ENCODE results near the gene KY. TPM values are rescaled to one million over a fixed set of nuclear protein-coding genes. Genes with fewer than 3 reads are reported as not detected.

KY gene
- total RNA-seq, 2 donors from 2014 or later, result not detected

- H3K36me3 Mint-ChIP-seq, result peaks cover 15 to 17% of the 10 kb centered on the region in 2 donors
- H3K27ac Mint-ChIP-seq, result no peak overlapping the region
- ATAC-seq (no peak), DNase-seq (ENCODE audit: low spot score in 2 of 2) (no peak)
- peaks cover 30% of the 10 kb centered on the region in 2 donors for H3K9me3 Mint-ChIP-seq
Measured at GRCh38 chr3:134677987-134678308, 27.1 kb upstream of the KY start.

DNA sequence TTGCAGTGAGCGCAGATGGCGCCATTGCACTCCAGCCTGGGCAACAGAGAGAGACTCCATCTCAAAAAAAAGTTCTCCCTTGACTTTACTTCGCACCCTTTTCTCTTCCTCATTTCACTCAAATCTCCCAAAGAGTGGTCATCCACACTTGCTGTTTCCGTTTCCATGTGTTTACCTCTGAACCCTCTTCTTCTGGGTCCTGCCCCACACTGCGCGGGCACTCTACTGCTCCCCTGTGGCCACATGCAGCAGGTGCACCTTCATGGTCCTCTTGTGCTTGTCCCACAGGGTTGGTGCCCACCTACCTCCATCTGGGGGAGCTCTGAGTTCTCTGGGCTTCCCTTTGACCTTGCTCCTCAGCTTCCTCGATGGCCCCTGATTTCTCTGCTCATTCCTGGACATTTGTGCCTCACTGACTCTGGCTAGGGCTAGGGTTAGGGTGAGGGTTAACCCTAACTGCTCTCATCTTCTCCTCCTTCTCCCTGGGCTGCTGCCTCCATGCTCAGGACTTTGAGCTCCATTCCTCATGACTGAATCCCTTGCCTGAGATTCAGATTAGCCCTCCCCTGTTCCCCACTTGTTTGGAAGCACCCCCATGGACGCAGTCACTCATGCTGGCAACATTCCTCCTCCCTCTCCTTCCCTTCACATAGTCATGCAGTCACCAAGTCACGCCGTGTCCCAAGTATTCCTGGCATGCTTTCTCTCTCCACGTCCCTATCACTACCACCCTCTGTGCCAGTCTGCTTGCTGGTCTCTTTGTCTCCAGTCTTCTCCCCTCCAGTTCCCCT, 26.6 kb upstream of the KY start:
- H3K9me3 Mint-ChIP-seq, result peaks cover 35 to 36% of the 10 kb centered on the region in 2 donors
- no peak overlapping the region for H3K27ac Mint-ChIP-seq
- peak in 1 of 2 donors; percentile 52 for ATAC-seq
- DNase-seq (ENCODE audit: low spot score in 2 of 2), result peak in 1 of 2 donors; percentile 10
- peaks cover 19 to 20% of the 10 kb centered on the region in 2 donors for H3K36me3 Mint-ChIP-seq

GRCh38 chr3:134675726-134676256, 25.0 kb upstream of the KY start:
- peaks cover 19 to 20% of the 10 kb centered on the region in 2 donors for H3K36me3 Mint-ChIP-seq
- peaks cover 36 to 39% of the 10 kb centered on the region in 2 donors for H3K9me3 Mint-ChIP-seq
- no peak for ATAC-seq
- H3K27ac Mint-ChIP-seq, result no peak overlapping the region
- DNase-seq (ENCODE audit: low spot score in 2 of 2), result no peak

DNA sequence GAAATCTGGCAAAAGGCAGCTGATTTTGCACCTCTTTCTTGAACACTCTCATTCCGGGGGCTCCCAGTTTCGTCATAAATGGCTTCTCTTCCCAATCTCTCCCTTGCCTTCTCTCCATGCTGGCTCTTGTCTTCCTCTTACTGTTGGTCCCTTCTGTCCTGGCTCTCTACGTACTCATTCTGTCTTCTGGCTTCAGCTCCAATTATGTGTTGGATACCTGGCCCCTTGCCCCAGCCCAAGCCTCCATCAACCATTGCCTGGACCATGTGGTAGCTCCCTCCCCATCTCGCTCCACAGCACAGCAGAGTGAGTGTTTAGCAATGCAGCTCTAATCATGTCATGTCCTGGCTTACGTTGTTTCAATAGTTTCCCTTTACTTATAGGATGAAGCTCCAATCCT, 21.7 kb upstream of the KY start:
- no peak for DNase-seq (ENCODE audit: low spot score in 2 of 2)
- H3K36me3 Mint-ChIP-seq, result peaks cover 19 to 20% of the 10 kb centered on the region in 2 donors
- no peak overlapping the region for H3K27ac Mint-ChIP-seq
- ATAC-seq, result no peak
- peaks cover 29 to 40% of the 10 kb centered on the region in 2 donors for H3K9me3 Mint-ChIP-seq

DNA sequence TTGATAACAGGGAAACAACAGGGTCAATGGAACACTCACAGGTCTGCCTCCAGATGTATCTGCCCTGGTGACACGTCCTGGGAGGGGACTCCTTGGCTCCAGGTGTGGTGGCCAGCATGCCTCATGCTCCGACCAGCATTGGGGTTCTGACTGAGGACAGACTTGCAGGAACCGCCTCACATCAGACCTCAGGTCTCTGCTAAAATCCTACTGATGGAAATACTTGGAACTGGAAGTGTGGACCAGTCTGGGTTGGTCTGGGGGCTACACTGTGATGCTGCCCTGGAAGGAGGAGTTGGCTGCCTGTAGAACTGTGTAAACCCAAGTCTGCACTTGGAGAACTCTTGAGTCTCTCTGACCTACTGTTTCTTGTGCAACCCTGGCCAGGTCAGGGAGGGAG, 17.1 kb upstream of the KY start:
- ATAC-seq (no peak), DNase-seq (ENCODE audit: low spot score in 2 of 2) (no peak)
- Mint-ChIP-seq H3K36me3 (peaks cover 2 to 5% of the 10 kb centered on the region in 2 donors), H3K9me3 (peaks cover 6 to 11% of the 10 kb centered on the region in 2 donors), H3K27ac (no peak overlapping the region)

- Mint-ChIP-seq H3K27ac (no peak overlapping the region), H3K36me3 (no peaks in the 10 kb centered on the region), H3K9me3 (peaks cover under 1 to 6% of the 10 kb centered on the region in 2 donors)
- no peak for DNase-seq (ENCODE audit: low spot score in 2 of 2)
- no peak for ATAC-seq
Measured at GRCh38 chr3:134667406-134667805, 16.6 kb upstream of the KY start.

DNA sequence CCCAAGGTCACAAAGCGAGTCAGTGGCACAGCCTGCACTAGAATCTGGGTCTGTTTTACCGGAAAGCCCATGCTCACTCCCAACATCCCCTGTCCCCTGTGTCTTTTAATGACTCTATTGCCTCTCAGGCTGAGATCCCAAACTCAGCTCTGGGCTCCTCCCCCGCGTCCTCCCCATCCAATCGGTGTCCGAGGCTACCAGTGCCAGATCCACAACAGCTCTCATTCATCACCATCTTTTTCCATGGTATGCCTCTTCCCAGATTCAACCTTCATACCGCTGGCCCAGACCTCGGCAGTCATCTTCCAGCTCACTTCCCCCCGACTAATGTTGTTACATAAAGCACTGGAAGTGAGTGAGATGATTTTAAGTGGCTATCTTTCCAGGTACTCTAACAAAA, 16.1 kb upstream of the KY start:
- Mint-ChIP-seq H3K27ac (no peak overlapping the region), H3K9me3 (peaks cover 0 to 4% of the 10 kb centered on the region in 2 donors), H3K36me3 (no peaks in the 10 kb centered on the region)
- ATAC-seq, result no peak
- DNase-seq (ENCODE audit: low spot score in 2 of 2), result no peak

GRCh38 chr3:134666466-134666865, 15.6 kb upstream of the KY start:
- DNase-seq (ENCODE audit: low spot score in 2 of 2), result no peak
- no peak for ATAC-seq
- Mint-ChIP-seq H3K9me3 (peaks cover 1 to 4% of the 10 kb centered on the region in 2 donors), H3K36me3 (no peaks in the 10 kb centered on the region), H3K27ac (no peak overlapping the region)

DNA sequence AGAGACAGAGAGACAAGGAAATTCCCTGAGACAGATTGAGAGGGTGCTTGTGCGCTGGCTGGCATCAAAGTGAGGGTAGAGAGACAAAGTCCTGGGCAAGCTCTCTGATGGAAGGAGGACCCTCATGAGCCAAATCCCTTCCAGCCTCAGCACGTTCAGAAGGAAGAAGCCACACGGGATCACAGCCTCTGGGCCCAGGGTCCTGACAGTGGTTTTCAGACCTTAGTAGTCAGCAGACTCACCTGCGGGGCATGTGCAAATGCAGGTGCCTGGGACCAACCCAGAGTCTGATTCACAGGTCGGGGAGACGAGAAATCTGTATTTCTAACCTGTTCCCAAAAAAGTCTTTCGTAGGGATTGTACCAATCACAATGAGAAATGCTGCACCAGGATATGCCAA, 15.2 kb upstream of the KY start:
- ATAC-seq (no peak), DNase-seq (ENCODE audit: low spot score in 2 of 2) (no peak)
- no peak overlapping the region for H3K27ac Mint-ChIP-seq
- H3K36me3 Mint-ChIP-seq, result no peaks in the 10 kb centered on the region
- peaks cover 4 to 5% of the 10 kb centered on the region in 2 donors for H3K9me3 Mint-ChIP-seq

DNA sequence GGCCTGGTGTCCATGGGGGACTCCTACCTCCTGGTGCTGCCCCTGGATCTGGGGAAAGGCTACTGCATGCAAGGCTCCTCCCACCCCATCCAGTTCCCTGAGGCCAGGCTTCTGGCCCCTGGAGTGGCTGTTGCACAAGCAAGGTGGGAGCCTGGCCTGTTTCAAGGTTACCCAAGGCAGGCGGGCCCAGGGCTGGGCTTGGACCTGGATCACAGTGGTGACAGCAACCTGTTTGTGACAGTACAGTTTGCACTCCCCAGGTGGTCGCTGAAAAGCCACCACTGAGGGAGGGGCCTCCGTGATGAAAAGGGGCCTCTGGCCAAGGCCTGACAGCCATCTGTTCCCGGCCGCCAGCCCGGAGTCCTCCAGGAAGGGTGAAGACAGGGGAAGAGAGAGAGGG, 14.4 kb upstream of the KY start:
- peaks cover 0 to 5% of the 10 kb centered on the region in 2 donors for H3K9me3 Mint-ChIP-seq
- H3K27ac Mint-ChIP-seq, result no peak overlapping the region
- DNase-seq (ENCODE audit: low spot score in 2 of 2) (no peak), ATAC-seq (no peak)
- H3K36me3 Mint-ChIP-seq, result no peaks in the 10 kb centered on the region

- H3K27ac Mint-ChIP-seq, result no peak overlapping the region
- ATAC-seq (no peak), DNase-seq (ENCODE audit: low spot score in 2 of 2) (no peak)
- no peaks in the 10 kb centered on the region for H3K36me3 Mint-ChIP-seq
- peaks cover 0 to 5% of the 10 kb centered on the region in 2 donors for H3K9me3 Mint-ChIP-seq
Measured at GRCh38 chr3:134663721-134664456, 13.1 kb upstream of the KY start.

- Mint-ChIP-seq H3K27ac (no peak overlapping the region), H3K9me3 (peaks cover 0 to 5% of the 10 kb centered on the region in 2 donors), H3K36me3 (no peaks in the 10 kb centered on the region)
- no peak for DNase-seq (ENCODE audit: low spot score in 2 of 2)
- ATAC-seq, result no peak
Measured at GRCh38 chr3:134660046-134660441, 9.2 kb upstream of the KY start.

DNA sequence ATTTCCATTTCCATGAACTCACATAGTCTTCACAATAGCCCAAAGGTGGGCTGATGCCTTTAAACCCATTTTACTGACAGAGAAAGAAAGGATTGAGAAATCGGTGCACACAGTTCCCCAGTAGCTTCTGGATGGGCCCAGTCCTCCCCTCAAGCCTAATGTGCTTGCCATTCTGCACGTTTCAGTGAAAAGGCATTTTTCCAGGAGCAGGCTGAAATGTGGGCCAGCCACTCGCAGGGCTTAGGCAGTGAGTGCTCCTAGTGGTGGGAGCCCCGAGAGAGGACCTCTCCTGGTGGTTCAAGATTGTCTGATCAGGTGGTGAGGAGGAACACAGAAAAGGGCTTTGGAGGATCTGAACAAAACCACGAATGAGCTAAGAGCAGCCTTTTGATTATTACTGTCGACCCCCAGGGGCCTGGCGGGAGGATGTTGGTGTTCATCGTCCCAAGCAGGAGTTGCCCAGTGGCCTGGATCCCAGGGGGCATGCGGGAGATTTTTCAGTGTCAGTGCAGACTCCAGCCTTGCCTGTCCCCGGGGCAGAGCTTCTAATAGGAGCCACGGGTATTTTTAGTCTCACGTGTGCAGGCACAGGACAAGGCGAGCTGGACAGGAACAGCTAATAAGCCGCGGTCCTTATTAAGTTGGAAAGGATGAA, 8.7 kb upstream of the KY start:
- Mint-ChIP-seq H3K9me3 (peaks cover 0 to 5% of the 10 kb centered on the region in 2 donors), H3K36me3 (no peaks in the 10 kb centered on the region), H3K27ac (no peak overlapping the region)
- ATAC-seq (no peak), DNase-seq (ENCODE audit: low spot score in 2 of 2) (no peak)

- no peak for ATAC-seq
- H3K27ac Mint-ChIP-seq, result no peak overlapping the region
- no peaks in the 10 kb centered on the region for H3K36me3 Mint-ChIP-seq
- peaks cover 0 to 5% of the 10 kb centered on the region in 2 donors for H3K9me3 Mint-ChIP-seq
- no peak for DNase-seq (ENCODE audit: low spot score in 2 of 2)
Measured at GRCh38 chr3:134658555-134658954, 7.7 kb upstream of the KY start.

DNA sequence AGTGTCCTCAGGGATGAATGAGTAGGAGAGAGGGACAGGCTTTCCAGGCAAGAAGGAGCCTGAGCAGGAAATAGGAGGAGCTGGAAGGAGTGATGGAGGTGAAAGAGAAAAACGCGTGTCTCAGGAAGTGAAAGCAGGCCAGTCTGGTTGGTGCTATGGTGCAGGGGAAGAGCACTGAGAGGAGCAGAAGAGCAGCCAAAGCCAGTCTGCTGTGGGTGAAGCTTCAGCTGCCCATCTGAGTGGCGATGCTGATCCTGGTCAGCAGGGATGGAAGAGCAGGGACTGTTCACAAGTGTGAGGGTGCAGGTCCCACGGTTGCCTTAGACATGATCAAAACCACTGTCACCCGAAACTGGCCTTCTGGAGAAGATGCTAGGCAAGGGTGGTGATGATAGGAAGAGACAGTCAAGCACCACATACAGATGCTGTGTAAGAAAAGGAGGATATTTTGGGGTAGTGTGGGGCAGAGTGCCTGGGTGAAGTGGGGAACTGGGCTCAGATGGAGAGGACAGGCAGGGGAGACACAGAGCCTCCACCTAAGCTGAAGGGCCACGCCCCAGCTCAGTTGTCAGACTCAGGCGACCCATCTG, 5.5 kb upstream of the KY start:
- peaks cover 0 to 3% of the 10 kb centered on the region in 2 donors for H3K9me3 Mint-ChIP-seq
- no peak for ATAC-seq
- DNase-seq (ENCODE audit: low spot score in 2 of 2), result no peak
- H3K27ac Mint-ChIP-seq, result peak overlapping the region in 1 of 2 donors; percentile 7
- no peaks in the 10 kb centered on the region for H3K36me3 Mint-ChIP-seq

DNA sequence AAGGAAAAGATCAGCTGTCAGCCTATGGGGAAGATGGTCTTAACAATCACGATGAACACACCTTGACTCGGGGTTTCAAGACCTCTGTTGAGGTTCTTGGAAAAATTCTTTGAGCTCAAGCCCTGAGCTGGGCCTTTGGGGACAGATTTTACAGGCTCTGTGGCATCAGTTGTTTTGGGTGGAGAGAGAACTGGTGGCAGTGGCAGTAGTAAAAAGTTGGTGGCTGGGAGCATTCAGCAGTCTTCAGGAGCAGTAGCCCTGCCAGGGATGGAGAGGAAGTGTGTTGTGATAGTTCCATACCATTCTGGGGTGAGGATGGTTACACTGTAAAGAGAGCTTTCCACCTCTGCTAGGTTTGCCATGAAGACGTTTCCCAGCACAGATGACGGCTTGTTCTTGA, 4.9 kb upstream of the KY start:
- DNase-seq (ENCODE audit: low spot score in 2 of 2) (no peak), ATAC-seq (no peak)
- Mint-ChIP-seq H3K9me3 (no peaks in the 10 kb centered on the region), H3K27ac (peak overlapping the region in 1 of 2 donors; percentile 7), H3K36me3 (no peaks in the 10 kb centered on the region)

GRCh38 chr3:134654031-134654430, 3.2 kb upstream of the KY start:
- ATAC-seq, result no peak
- H3K36me3 Mint-ChIP-seq, result no peaks in the 10 kb centered on the region
- H3K9me3 Mint-ChIP-seq, result no peaks in the 10 kb centered on the region
- no peak for DNase-seq (ENCODE audit: low spot score in 2 of 2)
- no peak overlapping the region for H3K27ac Mint-ChIP-seq
